ENCODE data around the gene MAP1S.
A peak's percentile ranks its signal among the peaks of the same experiment; 100 is the strongest.

The MAP1S gene

GRCh38 chr19:17735410-17735809, 16.1 kb downstream of the MAP1S start:
- DNase-seq (ENCODE audit: low read depth) = no peak

- no peak for DNase-seq (ENCODE audit: low read depth)
Observed at GRCh38 chr19:17737690-17738153, 18.4 kb downstream of the MAP1S start.

- no peak for DNase-seq (ENCODE audit: low read depth)
Observed at GRCh38 chr19:17739121-17739875, 20.0 kb downstream of the MAP1S start.

GRCh38 chr19:17741456-17741855, 22.2 kb downstream of the MAP1S start:
- no peak for DNase-seq (ENCODE audit: low read depth)

GRCh38 chr19:17743874-17744580, 24.7 kb downstream of the MAP1S start:
- DNase-seq (ENCODE audit: low read depth) = no peak

GRCh38 chr19:17747205-17748098, 28.2 kb downstream of the MAP1S start:
- DNase-seq (ENCODE audit: low read depth) = peak; percentile 68

GRCh38 chr19:17748884-17749638, 29.8 kb downstream of the MAP1S start:
- no peak for DNase-seq (ENCODE audit: low read depth)

GRCh38 chr19:17749912-17750317, 30.6 kb downstream of the MAP1S start:
- DNase-seq (ENCODE audit: low read depth) = no peak

GRCh38 chr19:17751103-17751911, 32.0 kb downstream of the MAP1S start, which contains the start of gene FCHO1:
Gene FCHO1, plus strand, starts transcription at chr19:17751477. Its CDS starts 3,688 bp downstream, at chr19:17755165.
- DNase-seq (ENCODE audit: low read depth) = no peak

GRCh38 chr19:17751912-17752273, 32.6 kb downstream of the MAP1S start:
- no peak for DNase-seq (ENCODE audit: low read depth)

- DNase-seq (ENCODE audit: low read depth) = no peak
Observed at GRCh38 chr19:17752865-17753639, 33.8 kb downstream of the MAP1S start.

- no peak for DNase-seq (ENCODE audit: low read depth)
Observed at GRCh38 chr19:17753976-17754375, 34.7 kb downstream of the MAP1S start.

GRCh38 chr19:17754634-17755442, 35.6 kb downstream of the MAP1S start:
- no peak for DNase-seq (ENCODE audit: low read depth)

GRCh38 chr19:17755443-17755890, 36.2 kb downstream of the MAP1S start:
- no peak for DNase-seq (ENCODE audit: low read depth)

- no peak for DNase-seq (ENCODE audit: low read depth)
Observed at GRCh38 chr19:17755977-17756670, 36.8 kb downstream of the MAP1S start.

- DNase-seq (ENCODE audit: low read depth) = no peak
Observed at GRCh38 chr19:17757125-17757524, 37.8 kb downstream of the MAP1S start.

- DNase-seq (ENCODE audit: low read depth) = no peak
Observed at GRCh38 chr19:17758515-17758914, 39.2 kb downstream of the MAP1S start.

GRCh38 chr19:17761148-17761547, 41.9 kb downstream of the MAP1S start:
- no peak for DNase-seq (ENCODE audit: low read depth)
